Stimulated activated CD4-positive, alpha-beta T cell treated with anti-CD3 and anti-CD28 coated beads, Interleukin-15, amount 100 ng/mL, for 24 hours (primary cell): Measurements from ENCODE around the gene PROM2.
"Not testable (repeated sequence)": the region's sequence is repeated elsewhere in the genome, so short reads cannot be mapped to it uniquely, and the experiment has no call there.

Experiments used
- DNase-seq: peaks from one replicate; pipeline ENCODE4 v3.0.0-alpha.2; 2020

The PROM2 gene

DNA sequence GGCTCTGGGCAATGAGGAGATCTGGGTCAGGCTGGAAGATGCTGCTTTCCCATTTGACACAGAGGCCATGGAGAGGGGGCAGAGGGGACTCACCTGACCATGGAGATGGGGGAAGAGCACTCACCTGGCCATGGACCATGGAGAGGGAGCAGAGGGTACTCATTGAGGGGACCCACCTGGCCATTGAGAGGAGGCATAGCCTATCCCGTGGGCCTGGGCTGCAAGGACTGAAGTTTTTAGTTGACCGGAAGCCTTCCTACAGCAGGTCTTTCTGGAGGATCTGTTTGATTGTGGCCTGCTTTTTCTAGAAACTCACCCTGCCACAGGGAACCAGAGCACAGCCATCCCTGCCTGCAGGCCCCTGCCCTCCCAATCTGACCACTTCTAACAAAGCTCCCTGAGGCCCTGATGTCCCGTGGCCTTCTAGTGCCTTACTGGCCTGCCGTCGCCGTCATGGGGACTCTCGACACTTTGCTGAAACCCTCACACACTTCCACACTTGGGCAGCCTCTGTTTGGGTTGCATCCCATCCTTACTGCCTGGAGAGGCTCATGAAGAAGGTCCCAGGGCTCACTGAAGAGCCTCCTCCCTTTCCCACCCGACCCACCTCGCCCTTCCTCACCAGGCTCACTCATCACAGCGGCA lies 5.1 kb upstream of the PROM2 start:
- DNase-seq, result no peak

DNA sequence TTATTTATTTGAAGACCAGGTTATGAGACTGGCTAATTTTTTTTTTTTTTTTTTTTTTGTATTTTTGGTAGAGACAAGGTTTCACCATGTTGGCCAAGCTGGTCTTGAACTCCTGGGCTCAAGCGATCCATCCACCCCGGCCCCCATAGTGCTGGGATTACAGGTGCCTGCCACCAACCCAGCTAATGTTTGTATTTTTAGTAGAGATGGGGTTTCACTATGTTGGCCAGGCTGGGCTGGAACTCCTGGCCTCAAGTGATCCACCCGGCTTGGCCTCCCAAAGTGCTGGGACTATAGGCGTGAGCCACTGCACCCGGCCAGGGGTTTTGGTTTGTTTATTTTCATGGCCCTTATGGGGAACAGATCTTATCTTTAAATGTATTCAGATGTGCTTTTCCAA lies 4.5 kb upstream of the PROM2 start:
- DNase-seq, result not testable (repeated sequence)

DNA sequence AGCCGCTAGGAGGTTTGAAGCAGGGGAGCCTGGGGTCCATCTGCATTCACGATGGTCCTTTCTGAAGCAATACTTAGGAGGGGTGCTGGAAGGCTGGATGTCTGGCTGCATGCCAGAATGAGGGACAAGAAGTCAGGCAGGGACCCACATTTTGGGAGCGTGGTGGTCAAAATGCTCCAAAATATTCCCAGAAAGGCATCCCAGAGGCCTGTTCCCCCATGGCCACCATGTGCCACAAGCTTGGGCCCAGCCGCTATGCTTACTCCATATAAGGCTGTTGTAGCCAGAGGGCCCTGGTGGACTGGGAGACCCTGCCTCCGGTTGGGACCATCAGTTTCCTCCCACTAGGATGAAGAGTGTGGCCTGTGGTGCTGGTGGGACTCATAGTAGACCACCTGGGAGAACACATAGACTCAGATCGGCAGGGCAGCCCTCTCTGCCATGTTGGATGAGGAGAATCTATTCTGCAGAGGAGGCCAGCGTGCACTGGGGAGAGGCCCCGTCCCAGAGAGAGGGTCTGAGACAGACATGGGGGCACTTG lies 3.6 kb upstream of the PROM2 start:
- no peak for DNase-seq

DNA sequence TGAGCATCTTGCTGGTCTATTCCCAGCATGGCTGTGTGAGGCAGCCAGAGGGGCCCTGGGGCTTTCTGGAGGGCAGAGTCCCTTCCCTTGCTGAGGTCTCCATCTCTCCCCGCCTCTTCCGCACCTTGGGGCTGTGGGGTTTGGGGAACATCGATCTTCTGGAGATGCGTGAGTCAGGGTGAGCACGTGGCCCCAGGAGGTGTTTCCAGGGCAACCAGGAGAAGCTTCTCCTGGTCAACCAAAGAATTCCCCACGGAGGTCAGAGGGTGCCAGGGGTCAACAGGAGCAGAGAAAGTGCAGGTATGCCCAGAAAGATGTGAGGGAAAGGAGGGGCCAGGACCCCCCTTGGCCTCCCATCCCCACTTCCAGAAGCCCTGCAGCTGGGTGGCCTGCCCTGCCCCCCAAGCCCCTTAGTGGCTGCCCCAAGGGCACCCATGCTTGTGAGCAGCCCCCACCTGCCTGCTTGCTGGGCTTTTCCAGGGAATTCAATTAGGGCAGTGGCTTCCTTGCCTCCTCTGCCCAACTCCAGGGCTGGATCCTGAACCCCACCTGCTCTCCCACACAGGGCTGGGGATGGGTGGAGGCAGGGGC lies 2.8 kb upstream of the PROM2 start:
- no peak for DNase-seq

DNA sequence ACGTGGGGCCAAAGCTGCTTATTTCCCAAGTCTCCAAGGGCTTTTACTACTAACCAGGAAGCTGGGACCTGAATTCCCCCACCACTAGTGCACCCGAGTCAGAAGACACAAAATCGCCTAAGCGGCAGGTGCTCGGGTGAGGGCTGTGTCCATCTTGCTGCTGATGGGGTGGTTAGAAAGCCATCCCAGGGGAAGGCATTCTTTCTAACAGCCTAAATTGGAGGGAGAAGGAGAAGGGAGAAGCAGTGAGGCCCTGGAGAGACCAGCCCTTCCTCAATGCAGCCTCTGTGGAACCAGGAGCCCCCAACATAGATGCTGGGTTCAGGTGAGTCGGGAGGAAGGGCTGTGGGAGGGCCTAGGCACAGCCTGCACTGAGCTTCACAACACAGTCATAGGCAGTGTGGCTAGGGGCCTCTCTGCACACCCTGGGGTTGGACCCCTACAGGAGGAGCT lies 1.9 kb upstream of the PROM2 start:
- no peak for DNase-seq

DNA sequence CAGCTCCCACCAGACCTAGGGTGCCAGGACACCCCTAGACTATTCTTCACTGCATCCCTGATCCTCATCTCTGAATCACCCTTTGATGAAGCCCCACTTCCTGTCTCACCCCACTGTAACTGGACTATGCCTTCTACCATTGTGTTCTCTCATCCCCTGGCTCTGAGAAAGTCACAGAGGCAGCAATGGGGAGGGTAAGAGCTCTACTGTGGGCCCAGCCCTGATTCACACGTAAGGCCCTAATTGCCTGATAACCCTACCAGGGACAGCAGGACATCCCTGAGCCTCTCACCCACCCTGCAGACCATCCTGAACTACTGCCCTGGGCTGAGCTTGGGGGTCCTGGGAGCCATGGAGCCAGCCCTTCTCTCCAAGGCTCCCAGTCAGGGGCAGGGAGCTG lies 1.5 kb upstream of the PROM2 start:
- no peak for DNase-seq

DNA sequence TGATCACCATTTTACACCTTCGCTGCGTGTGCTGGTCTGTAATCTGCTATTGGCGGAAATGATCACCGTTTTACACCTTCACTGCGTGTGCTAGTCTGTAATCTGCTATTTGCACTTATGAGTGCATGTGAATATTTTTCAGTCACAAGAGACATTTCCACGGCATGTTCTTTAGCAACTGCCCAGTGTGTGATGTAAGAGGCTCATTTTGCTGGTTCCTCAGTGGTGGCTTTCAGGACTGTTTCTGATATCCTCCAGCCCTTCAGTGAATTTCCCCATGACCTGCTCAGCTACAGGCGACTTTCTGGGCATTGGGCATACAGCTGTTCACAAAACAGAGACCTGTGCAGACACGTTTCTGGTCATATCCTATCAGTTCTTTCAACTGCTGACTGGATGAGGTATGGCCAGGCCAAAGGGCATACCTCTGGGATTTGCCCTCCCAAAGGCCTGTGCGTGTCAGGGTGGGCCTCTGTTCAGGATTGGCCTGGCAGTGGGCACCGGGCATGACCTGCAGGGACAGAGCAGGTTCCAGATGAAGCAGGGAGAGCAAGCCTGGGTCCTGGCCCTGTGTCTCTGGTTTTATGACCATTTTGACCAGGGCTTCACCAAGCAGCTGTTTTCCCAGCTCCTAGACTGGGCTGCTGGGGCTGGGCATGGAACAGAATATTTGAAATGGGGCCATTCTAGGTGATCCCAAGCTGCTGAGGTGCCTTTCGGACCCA lies 521 bp upstream of the PROM2 start:
- no peak for DNase-seq

DNA sequence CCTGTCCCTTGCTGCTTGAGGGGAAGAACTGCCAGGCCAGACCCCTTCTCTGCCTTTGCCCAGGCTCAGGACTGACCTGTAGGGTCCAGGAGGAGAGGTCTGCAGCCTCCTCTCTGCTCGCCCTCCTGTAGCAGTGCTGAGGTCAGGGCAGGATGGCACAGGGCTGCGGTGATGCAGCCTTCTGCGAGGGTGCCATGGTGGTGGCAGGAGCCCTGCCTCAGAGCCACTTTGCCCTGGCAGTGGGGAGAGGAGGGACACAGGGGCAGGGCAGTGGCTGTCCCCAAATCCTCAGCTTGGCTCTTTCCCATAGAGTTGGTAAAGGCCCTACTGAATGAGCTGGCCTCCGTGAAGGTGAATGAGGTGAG lies 884 bp downstream of the PROM2 start:
- no peak for DNase-seq

DNA sequence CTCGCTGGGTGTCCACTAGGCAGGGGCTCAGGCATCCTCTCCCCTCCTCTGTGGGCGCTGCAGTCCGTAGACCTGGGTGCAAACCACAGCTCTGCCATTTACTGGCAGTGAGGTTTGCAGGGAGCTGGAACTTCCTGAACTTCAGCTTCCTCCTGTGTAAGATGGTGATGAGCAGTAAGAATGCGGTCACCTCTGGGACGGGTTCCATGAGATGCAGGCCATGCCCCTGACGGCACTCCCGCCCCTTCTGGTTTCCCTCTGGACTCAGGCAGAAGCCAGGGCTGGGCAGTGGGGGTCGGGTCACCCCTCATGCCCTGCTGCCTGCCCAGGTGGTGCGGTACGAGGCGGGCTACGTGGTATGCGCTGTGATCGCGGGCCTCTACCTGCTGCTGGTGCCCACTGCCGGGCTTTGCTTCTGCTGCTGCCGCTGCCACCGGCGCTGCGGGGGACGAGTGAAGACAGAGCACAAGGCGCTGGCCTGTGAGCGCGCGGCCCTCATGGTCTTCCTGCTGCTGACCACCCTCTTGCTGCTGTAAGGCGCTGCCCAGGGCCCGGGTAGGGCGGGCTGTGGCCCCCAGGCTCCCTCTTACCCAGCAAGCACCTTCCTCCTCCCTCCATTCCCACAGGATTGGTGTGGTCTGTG lies 1.5 kb downstream of the PROM2 start:
- DNase-seq, result no peak

DNA sequence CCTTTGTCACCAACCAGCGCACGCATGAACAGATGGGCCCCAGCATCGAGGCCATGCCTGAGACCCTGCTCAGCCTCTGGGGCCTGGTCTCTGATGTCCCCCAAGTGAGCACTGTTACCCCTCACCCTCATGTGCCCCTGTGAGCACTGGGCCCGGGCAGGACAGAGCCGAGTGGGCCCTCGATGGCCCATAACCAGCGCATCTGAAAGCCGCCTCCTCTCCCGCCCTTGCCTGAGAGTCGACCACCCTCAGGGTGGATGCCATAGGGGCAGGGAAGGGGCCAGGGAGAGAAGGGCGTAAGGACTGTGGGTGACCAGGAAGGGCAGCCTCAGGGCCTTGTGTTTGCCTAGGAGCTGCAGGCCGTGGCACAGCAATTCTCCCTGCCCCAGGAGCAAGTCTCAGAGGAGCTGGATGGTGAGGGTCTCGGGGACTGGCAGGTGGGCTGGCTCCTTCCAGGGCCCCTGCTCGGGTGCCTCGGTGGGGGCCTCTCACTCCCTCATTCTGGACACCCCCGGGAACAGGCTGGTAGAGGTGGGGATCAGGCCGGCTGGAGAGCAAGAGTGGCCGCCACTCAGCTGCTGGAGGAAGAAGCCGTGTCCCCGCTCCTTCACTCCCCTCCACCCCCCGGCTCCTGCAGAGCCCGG lies 2.1 kb downstream of the PROM2 start:
- DNase-seq, result no peak

DNA sequence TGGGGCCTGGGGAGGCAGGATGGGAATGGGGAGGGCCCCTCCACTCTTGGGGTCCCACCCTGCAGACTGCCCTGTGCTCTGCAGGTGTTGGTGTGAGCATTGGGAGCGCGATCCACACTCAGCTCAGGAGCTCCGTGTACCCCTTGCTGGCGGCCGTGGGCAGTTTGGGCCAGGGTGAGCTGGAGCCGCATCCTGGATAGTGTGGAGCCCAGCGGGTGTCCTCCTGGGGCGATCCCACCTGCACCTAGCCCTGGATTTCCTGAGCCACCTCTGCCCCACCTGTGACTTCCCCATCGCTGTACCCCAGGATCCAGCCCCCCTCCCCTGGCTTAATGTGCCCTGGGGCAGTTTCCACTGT lies 2.6 kb downstream of the PROM2 start:
- DNase-seq, result no peak

DNA sequence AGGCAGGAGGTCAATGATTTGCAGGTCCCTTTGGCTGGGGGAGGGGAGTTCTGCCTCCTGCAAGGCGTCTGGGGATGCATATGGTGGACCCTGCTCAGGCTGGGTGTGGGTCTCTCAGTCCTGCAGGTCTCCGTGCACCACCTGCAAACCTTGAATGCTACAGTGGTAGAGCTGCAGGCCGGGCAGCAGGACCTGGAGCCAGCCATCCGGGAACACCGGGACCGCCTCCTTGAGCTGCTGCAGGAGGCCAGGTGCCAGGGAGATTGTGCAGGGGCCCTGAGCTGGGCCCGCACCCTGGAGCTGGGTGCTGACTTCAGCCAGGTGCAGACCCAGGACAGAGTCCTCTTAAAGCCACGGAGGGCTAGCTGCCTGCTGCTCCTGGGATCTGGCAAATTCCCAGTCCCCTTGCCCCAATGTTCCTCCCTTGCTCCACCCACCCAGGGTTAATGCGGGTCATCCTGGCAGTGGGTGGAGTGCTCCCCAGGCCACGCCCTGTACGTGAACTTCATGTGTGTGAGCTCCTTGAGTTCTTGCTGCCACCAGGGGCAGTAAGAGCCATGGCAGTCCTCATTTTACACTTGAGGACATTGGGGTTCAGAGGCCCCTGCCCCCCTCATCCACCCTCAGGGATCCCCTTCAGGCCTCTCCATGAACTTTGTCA lies 3.1 kb downstream of the PROM2 start:
- no peak for DNase-seq

DNA sequence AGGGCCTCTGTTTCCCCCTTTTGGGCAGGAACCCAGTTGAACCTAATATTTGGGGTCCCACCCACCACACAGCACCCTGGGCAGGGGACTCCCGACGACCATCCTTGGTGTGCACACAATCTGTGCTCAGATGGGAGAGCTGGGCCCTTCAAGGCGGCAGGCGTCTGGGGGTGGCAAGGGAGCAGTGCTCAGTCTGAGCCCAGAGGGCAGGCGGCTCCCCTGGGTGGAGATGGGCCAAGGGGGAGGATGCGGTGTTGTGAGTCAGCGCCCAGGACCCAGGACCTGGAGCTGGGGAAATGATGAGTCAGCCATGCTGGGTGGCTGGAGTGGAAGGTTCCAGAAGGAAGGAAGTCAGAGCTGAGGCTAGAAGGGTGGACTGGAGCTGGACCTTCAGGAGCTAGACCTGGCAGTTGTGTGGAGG lies 3.8 kb downstream of the PROM2 start:
- no peak for DNase-seq

DNA sequence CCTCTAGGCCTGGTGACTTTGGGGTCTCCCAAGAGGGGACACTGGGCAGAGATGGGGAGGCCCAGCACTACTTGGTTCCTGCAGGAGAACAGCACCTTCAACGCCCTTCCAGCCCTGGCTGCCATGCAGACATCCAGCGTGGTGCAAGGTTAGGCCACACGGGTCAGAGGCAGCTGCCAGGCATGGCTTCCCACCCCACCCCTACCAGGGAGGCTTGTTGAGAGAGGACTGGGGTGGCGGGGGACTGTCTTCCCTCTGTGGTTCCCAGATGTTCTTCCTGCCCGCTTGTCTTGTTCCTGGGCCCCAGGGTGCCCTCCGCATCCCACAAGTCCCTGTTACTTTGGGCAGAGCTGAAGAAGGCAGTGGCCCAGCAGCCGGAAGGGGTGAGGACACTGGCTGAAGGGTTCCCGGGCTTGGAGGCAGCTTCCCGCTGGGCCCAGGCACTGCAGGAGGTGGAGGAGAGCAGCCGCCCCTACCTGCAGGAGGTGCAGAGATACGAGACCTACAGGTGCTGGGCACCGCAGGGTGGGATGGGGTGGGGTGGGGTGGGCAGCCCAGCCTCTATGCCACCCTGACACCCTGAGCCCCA lies 4.5 kb downstream of the PROM2 start:
- no peak for DNase-seq

DNA sequence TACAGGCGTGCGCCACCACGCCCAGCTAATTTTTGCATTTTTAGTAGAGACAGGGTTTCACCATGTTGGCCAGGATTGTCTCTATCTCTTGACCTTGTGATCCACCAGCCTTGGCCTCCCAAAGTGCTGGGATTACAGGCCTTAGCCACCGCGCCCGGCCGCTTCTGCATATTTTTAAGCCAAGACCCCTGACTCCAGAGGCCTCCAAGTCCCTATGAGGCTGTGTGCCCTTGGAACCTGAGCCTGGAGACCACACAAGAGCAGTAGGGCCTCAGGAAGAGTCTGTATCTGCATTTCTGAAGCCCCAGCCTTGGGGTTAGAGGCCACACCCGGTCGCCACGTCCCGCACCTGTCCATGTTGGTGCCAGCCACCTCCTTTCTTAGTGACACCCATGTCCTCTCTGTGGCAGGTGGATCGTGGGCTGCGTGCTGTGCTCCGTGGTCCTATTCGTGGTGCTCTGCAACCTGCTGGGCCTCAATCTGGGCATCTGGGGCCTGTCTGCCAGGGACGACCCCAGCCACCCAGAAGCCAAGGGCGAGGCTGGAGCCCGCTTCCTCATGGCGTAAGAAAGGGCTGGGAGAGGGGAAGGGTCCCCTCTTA lies 5.3 kb downstream of the PROM2 start:
- no peak for DNase-seq

DNA sequence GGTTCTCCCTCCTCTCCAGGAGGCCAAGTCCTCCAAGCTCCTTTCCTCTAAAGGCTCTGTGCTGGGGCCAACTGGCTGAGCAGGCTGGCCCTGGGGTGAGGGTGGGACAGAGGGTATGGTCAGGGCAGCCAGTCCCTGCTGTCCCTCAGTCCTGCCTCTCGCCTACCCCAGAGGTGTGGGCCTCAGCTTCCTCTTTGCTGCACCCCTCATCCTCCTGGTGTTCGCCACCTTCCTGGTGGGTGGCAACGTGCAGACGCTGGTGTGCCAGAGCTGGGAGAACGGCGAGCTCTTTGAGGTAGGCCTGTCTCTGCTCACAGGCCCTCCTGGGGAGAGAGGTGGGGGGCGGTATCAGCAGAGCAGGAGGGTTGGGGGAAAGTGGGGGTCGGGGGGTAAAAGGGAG lies 6.8 kb downstream of the PROM2 start:
- no peak for DNase-seq

DNA sequence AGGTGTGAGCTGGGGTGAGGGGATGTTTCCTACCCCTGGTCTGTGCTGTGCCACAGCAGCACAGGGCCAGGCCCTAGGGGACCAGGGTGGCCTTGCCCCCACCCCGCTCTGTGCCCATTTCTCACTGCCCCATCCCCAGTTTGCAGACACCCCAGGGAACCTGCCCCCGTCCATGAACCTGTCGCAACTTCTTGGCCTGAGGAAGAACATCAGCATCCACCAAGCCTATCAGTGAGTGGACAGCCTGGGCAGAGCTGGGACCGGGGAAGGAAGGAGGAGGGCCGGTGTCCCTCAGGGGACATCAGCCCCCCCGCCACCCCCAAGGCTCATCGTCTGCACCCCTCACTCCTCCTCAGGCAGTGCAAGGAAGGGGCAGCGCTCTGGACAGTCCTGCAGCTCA lies 7.5 kb downstream of the PROM2 start:
- no peak for DNase-seq

DNA sequence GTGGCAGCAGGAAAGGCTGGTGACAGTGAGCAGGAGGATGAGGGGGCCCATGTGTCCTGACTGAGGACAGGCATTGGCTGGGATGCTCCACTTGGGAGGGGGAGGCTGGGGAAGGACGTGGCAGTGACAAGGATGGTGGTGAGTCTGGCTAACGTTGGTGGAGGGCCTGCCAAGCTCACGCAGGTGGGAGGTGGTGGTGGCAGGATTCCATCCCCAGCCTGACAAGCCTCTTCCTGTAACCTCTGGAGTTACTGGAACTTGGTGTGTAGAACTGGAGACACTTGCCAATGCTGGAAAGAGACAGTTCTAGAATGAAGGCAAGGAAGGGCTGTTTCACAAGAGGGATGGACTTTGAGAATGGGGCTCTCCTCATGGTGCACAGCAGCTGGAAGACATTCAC lies 8.2 kb downstream of the PROM2 start:
- no peak for DNase-seq

DNA sequence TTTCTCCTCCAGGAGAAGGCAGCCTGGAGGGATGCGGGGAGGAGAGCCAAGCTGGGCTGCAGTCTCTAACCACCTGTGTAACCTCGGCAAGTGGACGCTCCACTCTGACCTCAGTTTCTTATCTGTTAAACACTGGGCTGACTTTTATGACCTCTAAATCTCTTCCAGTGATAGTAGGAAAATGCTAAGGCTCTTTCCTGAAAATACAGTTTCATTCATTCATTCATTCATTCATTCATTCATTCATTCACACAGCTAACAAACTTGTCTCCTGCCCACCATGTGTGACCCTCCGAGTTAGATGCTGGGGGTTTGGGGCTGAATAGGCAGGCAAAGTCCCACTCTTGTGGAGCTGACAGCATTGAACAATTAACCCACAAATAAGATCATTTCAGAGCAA lies 9.3 kb downstream of the PROM2 start:
- no peak for DNase-seq

DNA sequence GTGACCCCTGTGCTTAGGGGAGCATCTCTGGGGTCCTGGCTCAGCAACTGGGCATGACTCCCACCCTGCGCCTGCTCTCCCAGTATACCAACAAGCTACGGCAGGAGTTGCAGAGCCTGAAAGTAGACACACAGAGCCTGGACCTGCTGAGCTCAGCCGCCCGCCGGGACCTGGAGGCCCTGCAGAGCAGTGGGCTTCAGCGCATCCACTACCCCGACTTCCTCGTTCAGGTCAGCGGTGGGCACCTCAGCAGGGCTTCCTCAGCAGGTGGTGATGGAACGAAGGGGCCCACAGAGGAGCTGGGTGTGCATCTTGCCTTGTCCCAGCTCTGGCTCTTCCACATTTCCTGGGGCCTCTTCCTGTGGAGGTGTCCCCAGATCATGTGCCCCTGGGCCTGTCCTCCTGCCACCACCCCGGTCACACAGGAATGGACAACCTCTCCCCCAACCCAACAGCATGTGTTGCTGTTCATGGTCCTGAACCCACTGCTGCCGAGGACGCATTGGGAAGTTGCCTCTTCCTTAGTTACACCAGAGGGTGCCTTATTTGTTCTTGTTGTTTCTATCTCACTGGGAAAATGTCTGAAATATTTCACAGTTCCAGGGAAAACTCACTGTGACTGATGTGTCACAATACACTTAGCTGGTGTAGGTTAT lies 10.8 kb downstream of the PROM2 start:
- DNase-seq, result no peak

DNA sequence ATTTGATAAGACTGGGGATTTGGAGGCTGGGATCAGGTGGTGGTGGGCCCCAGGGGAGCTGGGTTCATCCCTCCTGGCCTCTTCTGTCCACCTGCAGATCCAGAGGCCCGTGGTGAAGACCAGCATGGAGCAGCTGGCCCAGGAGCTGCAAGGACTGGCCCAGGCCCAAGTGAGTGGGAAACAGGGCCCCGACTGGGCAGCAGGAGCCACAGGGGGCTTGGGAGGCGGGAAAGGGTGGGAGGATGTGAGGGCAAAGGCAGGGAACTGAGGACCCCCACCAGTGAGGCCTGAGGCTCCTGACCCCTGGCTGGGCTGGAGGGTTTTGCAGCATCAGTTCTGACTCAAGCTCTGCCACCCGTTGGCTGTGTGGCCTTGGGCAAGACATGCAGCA lies 11.3 kb downstream of the PROM2 start:
- no peak for DNase-seq
